Activated CD8-positive, alpha-beta memory T cell treated with anti-CD3 and anti-CD28 coated beads for 36 hours (primary cell): ENCODE results near the gene EFNA4. TPM values are rescaled to one million over a fixed set of nuclear protein-coding genes. Genes with fewer than 3 reads are reported as not detected.

Experiments used
- CTCF ChIA-PET: fragments of 350-600 bp; sonication (Branson Sonifier 250); formaldehyde crosslinking; loops from one replicate; lab custom pipeline; 2021; ENCODE audit warnings: antibody characterized with exemption; lab: Charles Lee
- POLR2A ChIA-PET: fragments of 350-600 bp; sonication (Branson Sonifier 250); formaldehyde crosslinking; loops from one replicate; lab custom pipeline; 2021; ENCODE audit warnings: antibody characterized with exemption; lab: Charles Lee
- total RNA-seq, 2 experiments: library from RNA; stranded (reverse); gene quantifications; one replicate each; pipeline ENCODE4 v1.2.3, GENCODE V29; 2021

The EFNA4 gene, protein sequence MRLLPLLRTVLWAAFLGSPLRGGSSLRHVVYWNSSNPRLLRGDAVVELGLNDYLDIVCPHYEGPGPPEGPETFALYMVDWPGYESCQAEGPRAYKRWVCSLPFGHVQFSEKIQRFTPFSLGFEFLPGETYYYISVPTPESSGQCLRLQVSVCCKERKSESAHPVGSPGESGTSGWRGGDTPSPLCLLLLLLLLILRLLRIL
- 1 to 10 TPM; 3.4 to 4.6 TPM for total RNA-seq

DNA sequence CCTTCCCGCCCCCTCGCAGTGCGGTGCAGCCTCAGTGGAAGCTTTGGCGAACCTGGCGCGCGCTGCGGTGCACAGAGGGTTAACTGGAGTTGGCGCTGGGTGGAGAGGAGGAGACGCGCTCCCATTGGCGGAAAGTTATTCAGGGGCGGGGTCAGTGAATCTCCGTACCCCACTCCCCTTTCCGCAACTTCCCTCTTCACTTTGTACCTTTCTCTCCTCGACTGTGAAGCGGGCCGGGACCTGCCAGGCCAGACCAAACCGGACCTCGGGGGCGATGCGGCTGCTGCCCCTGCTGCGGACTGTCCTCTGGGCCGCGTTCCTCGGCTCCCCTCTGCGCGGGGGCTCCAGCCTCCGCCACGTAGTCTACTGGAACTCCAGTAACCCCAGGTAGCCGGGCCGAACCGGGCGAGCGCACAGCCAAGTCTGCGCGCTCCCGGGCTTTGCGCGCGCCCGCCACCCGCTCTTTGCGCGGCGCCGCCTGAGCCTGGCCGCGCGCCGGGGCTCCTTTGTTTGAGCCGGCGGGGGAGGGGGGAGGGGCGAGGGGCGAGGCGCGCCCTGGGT lies at the start of gene EFNA4:
Gene EFNA4, plus strand, starts transcription at position 191 of the 561 bp plus-strand sequence. Its CDS starts 84 bp downstream, at position 275.
- POLR2A ChIA-PET, result interaction anchor here (1.0 to 1.2 kb wide), 2 partner anchors 12 to 22 kb away, joined by 3 read pairs; partner anchors contain the start of gene ADAM15
- CTCF ChIA-PET, result interaction anchor here (0.6 to 12.9 kb wide), 10 partner anchors 11 to 64 kb away, joined by 3 to 127 read pairs (median 9); partner anchors contain the start of gene ADAM15

- ChIA-PET POLR2A (interaction anchor here (0.6 kb wide), 2 partner anchors 47 to 294 kb away, joined by 3 to 8 read pairs; no protein-coding TSS in a partner anchor), CTCF (interaction anchor here (0.7 to 7.7 kb wide), 4 partner anchors 9 to 71 kb away, joined by 3 to 115 read pairs (median 7); partner anchors contain the start of gene ZBTB7B)
Observed at GRCh38 chr1:155014709-155015508, 48.6 kb upstream of the EFNA4 start.

GRCh38 chr1:155015527-155016230 lies 47.9 kb upstream of the EFNA4 start:
- CTCF ChIA-PET, result interaction anchor here (0.7 to 7.7 kb wide), 9 partner anchors 9 to 292 kb away, joined by 3 to 115 read pairs (median 11); partner anchors contain the start of genes ADAM15, EFNA4, PBXIP1 and PYGO2
- POLR2A ChIA-PET, result interaction anchor here (0.6 kb wide), 1 partner anchor 294 kb away, joined by 3 read pairs; no protein-coding TSS in a partner anchor

DNA sequence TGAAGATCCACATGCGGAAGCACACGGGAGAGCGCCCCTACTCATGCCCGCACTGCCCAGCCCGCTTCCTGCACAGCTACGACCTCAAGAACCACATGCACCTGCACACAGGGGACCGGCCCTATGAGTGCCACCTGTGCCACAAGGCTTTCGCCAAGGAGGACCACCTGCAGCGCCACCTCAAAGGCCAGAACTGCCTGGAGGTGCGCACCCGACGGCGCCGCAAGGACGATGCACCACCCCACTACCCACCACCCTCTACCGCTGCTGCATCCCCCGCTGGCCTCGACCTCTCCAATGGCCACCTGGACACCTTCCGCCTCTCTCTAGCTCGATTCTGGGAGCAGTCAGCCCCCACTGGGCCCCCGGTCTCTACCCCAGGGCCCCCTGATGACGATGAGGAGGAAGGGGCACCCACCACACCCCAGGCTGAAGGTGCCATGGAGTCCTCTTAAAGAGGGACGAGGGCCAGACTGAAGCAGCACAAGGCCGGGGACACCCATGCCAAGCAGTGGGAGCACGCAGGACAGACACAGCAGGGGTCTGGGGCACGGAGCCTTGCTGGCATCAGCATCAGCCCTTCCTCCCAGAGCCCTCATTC lies 47.2 kb upstream of the EFNA4 start:
- CTCF ChIA-PET, result interaction anchor here (1.2 to 7.7 kb wide), 16 partner anchors 8 to 292 kb away, joined by 3 to 115 read pairs (median 8); partner anchors contain the start of genes ADAM15, EFNA4, FLAD1 and PBXIP1
- POLR2A ChIA-PET, result interaction anchor here (1.5 to 1.6 kb wide), 2 partner anchors 10 to 17 kb away, joined by 3 to 8 read pairs; no protein-coding TSS in a partner anchor

- POLR2A ChIA-PET, result interaction anchor here (0.9 to 1.6 kb wide), 4 partner anchors 10 to 34 kb away, joined by 3 to 8 read pairs (median 4); partner anchors contain the start of genes ADAM15 and LENEP
- CTCF ChIA-PET, result interaction anchor here (0.6 to 7.7 kb wide), 31 partner anchors 9 to 409 kb away, joined by 3 to 115 read pairs (median 6); partner anchors contain the start of genes ADAM15, ADAR, CKS1B and EFNA4
Observed at GRCh38 chr1:155017041-155017945, 46.2 kb upstream of the EFNA4 start.

- ChIA-PET POLR2A (interaction anchor here (0.9 to 1.5 kb wide), 3 partner anchors 19 to 33 kb away, joined by 4 to 8 read pairs (median 4); partner anchors contain the start of genes ADAM15 and LENEP), CTCF (interaction anchor here (0.6 to 7.7 kb wide), 30 partner anchors 10 to 410 kb away, joined by 3 to 115 read pairs (median 6); partner anchors contain the start of genes ADAM15, ADAR, CKS1B and EFNA4)
Observed at GRCh38 chr1:155017946-155018316, 45.6 kb upstream of the EFNA4 start.

- ChIA-PET POLR2A (no interaction called here), CTCF (interaction anchor here (0.8 to 7.7 kb wide), 9 partner anchors 17 to 59 kb away, joined by 3 to 115 read pairs (median 6); partner anchors contain the start of genes CKS1B, LENEP and ZBTB7B)
Observed at GRCh38 chr1:155018617-155019348, 44.8 kb upstream of the EFNA4 start.

GRCh38 chr1:155019377-155020245 lies 43.9 kb upstream of the EFNA4 start:
- ChIA-PET CTCF (interaction anchor here (0.6 to 1.3 kb wide), 3 partner anchors 19 to 29 kb away, joined by 3 to 4 read pairs (median 4); no protein-coding TSS in a partner anchor), POLR2A (no interaction called here)

GRCh38 chr1:155022136-155022926 lies 41.2 kb upstream of the EFNA4 start:
- ChIA-PET POLR2A (no interaction called here), CTCF (interaction anchor here (0.9 to 1.5 kb wide), 3 partner anchors 37 to 47 kb away, joined by 3 to 4 read pairs (median 4); partner anchors contain the start of gene CKS1B)

DNA sequence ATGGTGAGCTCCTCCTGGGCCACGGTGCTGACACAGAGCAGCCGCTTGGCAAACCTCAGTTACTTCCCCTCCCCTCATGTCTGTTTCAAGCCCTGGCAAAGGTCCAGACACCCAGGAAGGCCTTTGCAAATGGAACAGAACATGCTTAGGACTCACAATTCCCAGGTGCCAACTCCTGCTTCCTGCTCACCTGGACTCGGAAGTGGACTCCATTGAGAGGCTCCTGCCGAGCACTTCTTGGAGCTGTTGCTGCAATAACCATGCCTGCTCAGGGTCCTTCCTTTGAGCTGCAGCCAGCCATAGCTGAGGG lies 40.7 kb upstream of the EFNA4 start:
- CTCF ChIA-PET, result interaction anchor here (0.9 to 1.0 kb wide), 2 partner anchors 37 to 48 kb away, joined by 3 to 4 read pairs; partner anchors contain the start of gene CKS1B
- POLR2A ChIA-PET, result interaction anchor here (0.5 kb wide), 1 partner anchor 172 kb away, joined by 3 read pairs; no protein-coding TSS in a partner anchor

DNA sequence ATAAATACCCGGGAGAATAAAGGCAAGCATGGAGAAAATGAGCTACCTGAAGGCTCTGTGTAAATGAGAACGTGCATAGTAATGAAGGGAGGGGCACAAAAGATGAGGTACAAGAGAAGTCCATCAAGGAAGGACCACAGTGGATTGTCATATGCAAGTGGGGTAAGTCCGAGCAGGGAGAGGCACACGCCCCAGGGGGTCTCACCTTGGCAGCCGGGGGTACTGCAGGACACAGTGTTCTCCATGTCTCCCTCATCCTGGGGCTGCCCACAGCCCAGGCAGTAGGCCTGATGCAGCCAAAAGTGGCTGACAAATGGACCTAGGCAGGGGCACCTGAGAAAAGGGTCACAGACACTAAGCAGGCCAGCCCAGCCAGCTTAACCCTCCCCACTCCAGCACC lies 39.9 kb upstream of the EFNA4 start:
- CTCF ChIA-PET, result interaction anchor here (0.7 kb wide), 1 partner anchor 60 kb away, joined by 3 read pairs; no protein-coding TSS in a partner anchor
- POLR2A ChIA-PET, result interaction anchor here (0.5 kb wide), 1 partner anchor 171 kb away, joined by 3 read pairs; no protein-coding TSS in a partner anchor

- ChIA-PET POLR2A (no interaction called here), CTCF (interaction anchor here (1.6 kb wide), 1 partner anchor 20 kb away, joined by 6 read pairs; no protein-coding TSS in a partner anchor)
Observed at GRCh38 chr1:155024315-155024714, 39.2 kb upstream of the EFNA4 start.

DNA sequence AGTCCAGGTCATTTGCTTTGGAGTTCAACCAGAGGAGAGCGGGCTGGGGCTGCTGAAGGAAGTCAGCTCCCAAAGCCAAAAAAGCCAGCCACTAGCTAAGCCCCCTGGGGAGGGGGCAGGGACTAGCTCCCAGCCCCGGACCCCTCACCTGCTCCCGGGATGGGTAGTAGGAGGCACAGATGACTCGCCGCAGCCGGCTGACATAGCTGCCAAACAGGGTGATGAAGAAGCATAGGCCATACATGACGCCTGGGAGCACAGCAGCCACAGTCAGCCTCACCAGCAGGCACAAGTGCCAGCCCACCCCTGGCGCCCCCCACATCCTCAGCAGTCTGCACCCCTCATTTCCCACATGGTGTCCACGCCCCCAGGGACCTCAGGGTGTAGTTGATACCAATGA lies 37.4 kb upstream of the EFNA4 start:
- CTCF ChIA-PET, result interaction anchor here (1.2 to 1.6 kb wide), 2 partner anchors 18 to 77 kb away, joined by 3 to 6 read pairs; no protein-coding TSS in a partner anchor

GRCh38 chr1:155026588-155026987 lies 37.0 kb upstream of the EFNA4 start:
- POLR2A ChIA-PET, result no interaction called here
- CTCF ChIA-PET, result no interaction called here

More for the DNA sequence above, 37.4 kb upstream of the EFNA4 start:
- POLR2A ChIA-PET, result no interaction called here
